HepG2 (cell line): ENCODE data around the gene RPL21. TPM values are rescaled to one million over a fixed set of nuclear protein-coding genes. Genes with fewer than 3 reads are reported as not detected.

Experiments
- ATAC-seq: fragments of 200-7000 bp; cut with Tn5 transposase; 3 replicates; pipeline ENCODE4 v1.9.1; 2020; ENCODE audit warnings: mild to moderate bottlenecking, moderate library complexity
- BruUV-seq: library from RNA; stranded (reverse); fragments of 400-500 nt; replicated peaks from 2 replicates; lab custom pipeline; 2021; lab: Mats Ljungman, UMichigan
- CTCF ChIA-PET: fragments of 300-600 bp; formaldehyde crosslinking; extraction: SDS; loops from one replicate; lab custom pipeline; 2021; ENCODE audit warnings: low total read pairs, inconsistent platforms, low intra/inter-chr PET ratio; lab: Yijun Ruan, JAX
- POLR2A ChIA-PET: fragments of 350-600 bp; sonication (Branson Sonifier 250); formaldehyde crosslinking; loops from one replicate; lab custom pipeline; 2020; ENCODE audit warnings: antibody characterized with exemption, inconsistent platforms; lab: Yijun Ruan, JAX
- DNase-seq: peaks from one replicate; pipeline ENCODE4 v3.0.0-alpha.2; 2015; ENCODE audit warnings: low spot score
- FAIRE-seq: peaks from 3 replicates; lab custom pipeline; 2011; peaks lifted over from hg19 to GRCh38; lab: Jason Lieb, UNC
- H2AFZ ChIP-seq: one replicate; pipeline ENCODE4 v1.6.1; 2011; ENCODE audit warnings: low read length, inconsistent platforms
- H3K27ac ChIP-seq: fragments of 300-600 bp; 3 replicates; pipeline ENCODE4 v1.8.0; 2011; ENCODE audit warnings: mixed run types, mild to moderate bottlenecking, mixed read lengths, low read length, inconsistent platforms; ENCODE audit not compliant: insufficient read depth; ENCODE audit errors: extremely low read length
- H3K27me3 ChIP-seq, 2 experiments: fragments of 200-600 bp in 1 of 2; 2 replicates in 1 of 2; 3 replicates in 1 of 2; pipeline versions ENCODE4 v1.6.0 to v1.8.0; 2011; ENCODE audit warnings: low read length in 2 of 2, mild to moderate bottlenecking in 2 of 2, moderate library complexity in 2 of 2, inconsistent platforms in 1 of 2; ENCODE audit not compliant: insufficient read depth in 2 of 2, control insufficient read depth in 1 of 2
- H3K36me3 ChIP-seq, 2 experiments: fragments of 200-600 bp in 1 of 2; replicated peaks in 1 of 2; 2 replicates in 1 of 2; 3 replicates in 1 of 2; pipeline versions ENCODE4 v1.5.1 to v1.8.0; 2011; ENCODE audit warnings: low read length in 2 of 2, inconsistent platforms in 1 of 2; ENCODE audit not compliant: insufficient read depth in 2 of 2, control insufficient read depth in 1 of 2
- H3K4me1 ChIP-seq: 2 replicates; pipeline ENCODE4 v1.5.1; 2012; ENCODE audit warnings: low read length, inconsistent platforms; ENCODE audit not compliant: insufficient read depth
- H3K4me2 ChIP-seq: 2 replicates; pipeline ENCODE4 v1.6.0; 2011; ENCODE audit warnings: low read depth, low read length, inconsistent platforms
- H3K4me3 ChIP-seq, 3 experiments: fragments of 200-600 bp in 1 of 3; sonication (generic), shearing (Covaris generic) in 1 of 3; replicated peaks in 1 of 3; 2 replicates each; pipeline ENCODE4 v1.5.1; 2011 to 2016; ENCODE audit warnings: low read length in 3 of 3, inconsistent platforms in 2 of 3, low read depth in 2 of 3, mild to moderate bottlenecking in 2 of 3, control low read depth in 1 of 3, mixed read lengths in 1 of 3; ENCODE audit not compliant: insufficient read depth in 1 of 3
- H3K79me2 ChIP-seq: one replicate; pipeline ENCODE4 v1.6.1; 2011; ENCODE audit warnings: low read length, inconsistent platforms; ENCODE audit not compliant: insufficient read depth
- H3K9ac ChIP-seq: 2 replicates; pipeline ENCODE4 v1.6.0; 2011; ENCODE audit warnings: mild to moderate bottlenecking, low read depth, low read length, inconsistent platforms; ENCODE audit not compliant: insufficient read depth
- H3K9me3 ChIP-seq: 2 replicates; pipeline ENCODE4 v1.5.1; 2012; ENCODE audit warnings: mild to moderate bottlenecking, low read length
- H4K20me1 ChIP-seq: 2 replicates; pipeline ENCODE4 v1.6.0; 2011; ENCODE audit warnings: inconsistent platforms, mild to moderate bottlenecking, low read length, moderate library complexity; ENCODE audit not compliant: insufficient read depth
- IKZF4 ChIP-seq: sonication (generic); formaldehyde crosslinking; IDR thresholded peaks from 2 replicates; pipeline ENCODE4 v1.5.1; 2020; ENCODE audit warnings: borderline replicate concordance, mild to moderate bottlenecking, low read depth, missing genetic modification reagents; ENCODE audit errors: not compliant biosample characterization
- PRDM10 ChIP-seq: sonication (generic); formaldehyde crosslinking; IDR thresholded peaks from 2 replicates; pipeline ENCODE4 v1.4.0; 2020; ENCODE audit warnings: low read depth, missing genetic modification reagents
- ZBTB37 ChIP-seq: sonication (generic); formaldehyde crosslinking; IDR thresholded peaks from 2 replicates; pipeline ENCODE4 v1.4.0; 2020; ENCODE audit warnings: mild to moderate bottlenecking, missing genetic modification reagents
- WGBS: methylation state at CpG from one replicate; pipeline ENCODE4 v1.1.6; 2017; ENCODE audit warnings: low lambda C conversion rate; 5-methylcytosine and 5-hydroxymethylcytosine counted together
- in situ Hi-C: cut with HindIII; loops from 2 replicates; pipeline ENCODE4 v1.10.0; 2017; ENCODE audit warnings: low pct_unique_long_range_greater_than_20kb; ENCODE audit not compliant: extremely low pct_ligation_motif_present
- intact Hi-C: fragments of 100-400 bp; cut with micrococcal nuclease; formaldehyde crosslinking; loops from one replicate; pipeline ENCODE4 v1.10.0; 2022; ENCODE audit not compliant: unreplicated experiment
- polyA plus RNA-seq, 8 experiments: library from polyadenylated mRNA; depleted of rRNA in 3 of 8; stranded (reverse) in 7 of 8; unstranded in 1 of 8; fragments of >200 nt; fragmentation: Illumina TruSeq in 4 of 8; extraction: Trizol in 4 of 8; gene quantifications; 2 replicates each; pipeline versions ENCODE4 v1.2.1 to v1.2.3, GENCODE V29; 2011 to 2016; ENCODE audit warnings: low read depth in 4 of 8, missing spikeins in 1 of 8, mixed read lengths in 1 of 8; ENCODE audit not compliant: insufficient read depth in 1 of 8
- total RNA-seq, 5 experiments: library from RNA; depleted of rRNA; stranded (reverse); fragments of >200 nt; fragmentation: Illumina TruSeq; extraction: Trizol; gene quantifications; 2 replicates each; pipeline ENCODE4 v1.2.3, GENCODE V29; 2016; ENCODE audit warnings: low read depth in 1 of 5
- TF ChIP-seq, protein P1 (sequence below): sonication (generic); formaldehyde crosslinking; IDR thresholded peaks from 2 replicates; pipeline ENCODE4 v1.9.0; 2021; ENCODE audit warnings: missing genetic modification reagents, borderline replicate concordance
- TF ChIP-seq, protein P2 (sequence below): sonication (generic); formaldehyde crosslinking; IDR thresholded peaks from 2 replicates; pipeline ENCODE4 v1.5.1; 2020; ENCODE audit warnings: mild to moderate bottlenecking, missing genetic modification reagents
- TF ChIP-seq, protein P3 (sequence below): IDR thresholded peaks from 2 replicates; pipeline ENCODE4 v1.6.1; 2016; ENCODE audit warnings: missing biosample characterization, missing genetic modification reagents, low read depth
- TF ChIP-seq, protein P4 (sequence below): sonication (generic); formaldehyde crosslinking; IDR thresholded peaks from 2 replicates; pipeline ENCODE4 v1.8.0; 2022; ENCODE audit warnings: mild to moderate bottlenecking, missing genetic modification reagents, moderate library complexity

Gene RPL21
- total and polyA plus RNA-seq, 2 of the 13 experiments (the other 11 are each of a cell fraction or from before 2014, with no cell fraction given) = 1,234 to 1,261 TPM

- TF ChIP-seq ZBTB37 (CRISPR knock-in tag) = no peak
These were observed 8.7 kb upstream of the RPL21 start (continued) for GRCh38 chr13:27242702-27243101.

DNA sequence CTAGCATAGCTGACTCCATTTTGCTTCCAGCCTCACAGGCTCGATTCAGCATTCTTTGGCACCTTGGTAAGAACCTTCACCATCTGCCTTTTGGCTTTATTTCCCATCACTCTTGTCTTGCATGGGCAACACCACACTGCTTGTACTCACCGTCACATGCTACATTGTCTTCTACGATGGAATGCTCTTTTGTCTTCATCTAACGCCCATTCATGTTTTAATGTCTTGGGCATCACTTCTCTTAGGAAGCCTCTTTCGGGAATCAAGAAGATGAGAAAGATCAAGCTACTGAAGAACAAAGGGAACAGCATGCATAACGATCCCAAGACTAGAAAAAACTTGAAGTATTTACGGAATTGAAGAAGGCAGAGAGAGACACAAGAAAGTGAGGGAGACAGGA is 5.7 kb upstream of the RPL21 start:
- CTCF ChIA-PET = no interaction called here
- TF ChIP-seq, protein P1, sequence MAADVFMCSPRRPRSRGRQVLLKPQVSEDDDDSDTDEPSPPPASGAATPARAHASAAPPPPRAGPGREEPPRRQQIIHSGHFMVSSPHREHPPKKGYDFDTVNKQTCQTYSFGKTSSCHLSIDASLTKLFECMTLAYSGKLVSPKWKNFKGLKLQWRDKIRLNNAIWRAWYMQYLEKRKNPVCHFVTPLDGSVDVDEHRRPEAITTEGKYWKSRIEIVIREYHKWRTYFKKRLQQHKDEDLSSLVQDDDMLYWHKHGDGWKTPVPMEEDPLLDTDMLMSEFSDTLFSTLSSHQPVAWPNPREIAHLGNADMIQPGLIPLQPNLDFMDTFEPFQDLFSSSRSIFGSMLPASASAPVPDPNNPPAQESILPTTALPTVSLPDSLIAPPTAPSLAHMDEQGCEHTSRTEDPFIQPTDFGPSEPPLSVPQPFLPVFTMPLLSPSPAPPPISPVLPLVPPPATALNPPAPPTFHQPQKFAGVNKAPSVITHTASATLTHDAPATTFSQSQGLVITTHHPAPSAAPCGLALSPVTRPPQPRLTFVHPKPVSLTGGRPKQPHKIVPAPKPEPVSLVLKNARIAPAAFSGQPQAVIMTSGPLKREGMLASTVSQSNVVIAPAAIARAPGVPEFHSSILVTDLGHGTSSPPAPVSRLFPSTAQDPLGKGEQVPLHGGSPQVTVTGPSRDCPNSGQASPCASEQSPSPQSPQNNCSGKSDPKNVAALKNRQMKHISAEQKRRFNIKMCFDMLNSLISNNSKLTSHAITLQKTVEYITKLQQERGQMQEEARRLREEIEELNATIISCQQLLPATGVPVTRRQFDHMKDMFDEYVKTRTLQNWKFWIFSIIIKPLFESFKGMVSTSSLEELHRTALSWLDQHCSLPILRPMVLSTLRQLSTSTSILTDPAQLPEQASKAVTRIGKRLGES (CRISPR knock-in tag) = no peak
- TF ChIP-seq IKZF4 (CRISPR knock-in tag) (no peak), PRDM10 (no peak)
- TF ChIP-seq, protein P2, sequence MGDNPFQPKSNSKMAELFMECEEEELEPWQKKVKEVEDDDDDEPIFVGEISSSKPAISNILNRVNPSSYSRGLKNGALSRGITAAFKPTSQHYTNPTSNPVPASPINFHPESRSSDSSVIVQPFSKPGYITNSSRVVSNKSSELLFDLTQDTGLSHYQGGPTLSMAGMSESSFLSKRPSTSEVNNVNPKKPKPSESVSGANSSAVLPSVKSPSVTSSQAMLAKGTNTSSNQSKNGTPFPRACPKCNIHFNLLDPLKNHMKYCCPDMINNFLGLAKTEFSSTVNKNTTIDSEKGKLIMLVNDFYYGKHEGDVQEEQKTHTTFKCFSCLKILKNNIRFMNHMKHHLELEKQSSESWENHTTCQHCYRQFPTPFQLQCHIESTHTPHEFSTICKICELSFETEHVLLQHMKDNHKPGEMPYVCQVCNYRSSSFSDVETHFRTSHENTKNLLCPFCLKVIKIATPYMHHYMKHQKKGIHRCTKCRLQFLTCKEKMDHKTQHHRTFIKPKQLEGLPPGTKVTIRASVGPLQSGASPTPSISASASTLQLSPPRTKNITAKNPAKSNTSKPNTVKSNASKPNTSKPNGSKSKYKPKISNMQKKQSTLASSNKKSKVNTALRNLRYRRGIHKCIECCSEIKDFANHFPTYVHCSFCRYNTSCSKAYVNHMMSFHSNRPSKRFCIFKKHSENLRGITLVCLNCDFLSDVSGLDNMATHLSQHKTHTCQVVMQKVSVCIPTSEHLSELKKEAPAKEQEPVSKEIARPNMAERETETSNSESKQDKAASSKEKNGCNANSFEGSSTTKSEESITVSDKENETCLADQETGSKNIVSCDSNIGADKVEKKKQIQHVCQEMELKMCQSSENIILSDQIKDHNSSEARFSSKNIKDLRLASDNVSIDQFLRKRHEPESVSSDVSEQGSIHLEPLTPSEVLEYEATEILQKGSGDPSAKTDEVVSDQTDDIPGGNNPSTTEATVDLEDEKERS (CRISPR knock-in tag) = no peak
- TF ChIP-seq, protein P3, sequence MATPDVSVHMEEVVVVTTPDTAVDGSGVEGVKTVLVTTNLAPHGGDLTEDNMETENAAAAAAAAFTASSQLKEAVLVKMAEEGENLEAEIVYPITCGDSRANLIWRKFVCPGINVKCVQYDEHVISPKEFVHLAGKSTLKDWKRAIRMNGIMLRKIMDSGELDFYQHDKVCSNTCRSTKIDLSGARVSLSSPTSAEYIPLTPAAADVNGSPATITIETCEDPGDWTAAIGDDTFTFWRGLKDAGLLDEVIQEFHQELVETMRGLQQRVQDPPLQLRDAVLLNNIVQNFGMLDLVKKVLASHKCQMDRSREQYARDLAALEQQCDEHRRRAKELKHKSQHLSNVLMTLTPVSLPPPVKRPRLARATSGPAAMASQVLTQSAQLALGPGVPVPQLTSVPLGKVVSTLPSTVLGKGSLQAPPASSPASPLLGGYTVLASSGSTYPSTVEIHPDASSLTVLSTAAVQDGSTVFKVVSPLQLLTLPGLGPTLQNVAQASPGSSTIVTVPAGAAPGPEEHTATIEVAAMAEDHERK (CRISPR knock-in tag) = no peak
- TF ChIP-seq, protein P4, sequence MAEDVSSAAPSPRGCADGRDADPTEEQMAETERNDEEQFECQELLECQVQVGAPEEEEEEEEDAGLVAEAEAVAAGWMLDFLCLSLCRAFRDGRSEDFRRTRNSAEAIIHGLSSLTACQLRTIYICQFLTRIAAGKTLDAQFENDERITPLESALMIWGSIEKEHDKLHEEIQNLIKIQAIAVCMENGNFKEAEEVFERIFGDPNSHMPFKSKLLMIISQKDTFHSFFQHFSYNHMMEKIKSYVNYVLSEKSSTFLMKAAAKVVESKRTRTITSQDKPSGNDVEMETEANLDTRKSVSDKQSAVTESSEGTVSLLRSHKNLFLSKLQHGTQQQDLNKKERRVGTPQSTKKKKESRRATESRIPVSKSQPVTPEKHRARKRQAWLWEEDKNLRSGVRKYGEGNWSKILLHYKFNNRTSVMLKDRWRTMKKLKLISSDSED (CRISPR knock-in tag) = no peak

More for the DNA sequence above, 5.7 kb upstream of the RPL21 start:
- no TSS peak for BruUV-seq
- Histone ChIP-seq H3K27me3 (no peaks in the 10 kb centered on the region), H2AFZ (no peak overlapping the region), H3K4me2 (no peak overlapping the region), H3K79me2 (peaks cover 9% of the 10 kb centered on the region), H3K4me3 (no peak overlapping the region), H3K9me3 (no peaks in the 10 kb centered on the region), H3K9ac (no peak overlapping the region), H3K36me3 (no peaks in the 10 kb centered on the region), H3K27ac (no peak overlapping the region), H3K4me1 (peaks cover 9% of the 10 kb centered on the region), H4K20me1 (no peaks in the 10 kb centered on the region)
- 87% methylated on average over 7 of the region's 7 CpGs for WGBS
- POLR2A ChIA-PET = no interaction called here
- DNase-seq = no peak
- intact Hi-C loops = no loop called here
- ATAC-seq = no peak
- no peak for FAIRE-seq
- in situ Hi-C loops = no loop called here
